Measurements from ENCODE around the gene PITPNM3.

DNA sequence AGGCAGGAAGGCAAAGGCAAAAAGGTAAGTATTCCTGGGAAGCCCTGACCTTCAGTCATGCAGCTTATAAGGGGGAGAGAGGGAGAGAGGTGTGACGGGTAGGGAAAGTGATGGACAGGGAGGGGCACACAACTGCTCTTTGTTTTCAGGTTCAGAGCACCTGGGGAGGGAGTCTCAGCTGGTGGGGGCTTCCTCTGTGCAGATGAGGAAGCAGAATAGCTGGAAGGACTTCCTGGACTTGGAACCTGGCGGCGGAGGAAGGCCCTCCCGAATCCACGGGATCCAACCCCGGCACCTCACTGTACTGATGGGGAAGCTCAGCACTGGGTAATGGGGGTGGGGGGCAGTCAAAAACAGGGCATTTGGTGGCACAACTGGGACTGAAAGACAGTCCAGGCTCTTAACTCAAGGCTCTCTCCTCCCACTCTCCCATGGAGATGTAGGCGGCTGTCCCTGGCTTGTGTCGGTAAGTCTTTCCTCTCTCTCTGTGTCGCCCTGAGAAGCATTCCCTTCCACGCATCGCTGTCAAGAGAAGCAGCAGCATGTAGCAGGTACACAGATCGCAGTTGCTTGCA is 11.9 kb upstream of the PITPNM3 start:
- TF ChIP-seq ZNF670 (CRISPR knock-in tag; IDR thresholded peaks at IDR 0.05; ENCODE audit: borderline replicate concordance), result no peak
- no peak for TF ChIP-seq POLR2AphosphoS5 (IDR thresholded peaks at IDR 0.05; ENCODE audit: low read depth, low read length)
- TF ChIP-seq, protein P1, sequence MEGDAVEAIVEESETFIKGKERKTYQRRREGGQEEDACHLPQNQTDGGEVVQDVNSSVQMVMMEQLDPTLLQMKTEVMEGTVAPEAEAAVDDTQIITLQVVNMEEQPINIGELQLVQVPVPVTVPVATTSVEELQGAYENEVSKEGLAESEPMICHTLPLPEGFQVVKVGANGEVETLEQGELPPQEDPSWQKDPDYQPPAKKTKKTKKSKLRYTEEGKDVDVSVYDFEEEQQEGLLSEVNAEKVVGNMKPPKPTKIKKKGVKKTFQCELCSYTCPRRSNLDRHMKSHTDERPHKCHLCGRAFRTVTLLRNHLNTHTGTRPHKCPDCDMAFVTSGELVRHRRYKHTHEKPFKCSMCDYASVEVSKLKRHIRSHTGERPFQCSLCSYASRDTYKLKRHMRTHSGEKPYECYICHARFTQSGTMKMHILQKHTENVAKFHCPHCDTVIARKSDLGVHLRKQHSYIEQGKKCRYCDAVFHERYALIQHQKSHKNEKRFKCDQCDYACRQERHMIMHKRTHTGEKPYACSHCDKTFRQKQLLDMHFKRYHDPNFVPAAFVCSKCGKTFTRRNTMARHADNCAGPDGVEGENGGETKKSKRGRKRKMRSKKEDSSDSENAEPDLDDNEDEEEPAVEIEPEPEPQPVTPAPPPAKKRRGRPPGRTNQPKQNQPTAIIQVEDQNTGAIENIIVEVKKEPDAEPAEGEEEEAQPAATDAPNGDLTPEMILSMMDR (CRISPR knock-in tag; IDR thresholded peaks at IDR 0.05), result no peak
- TF ChIP-seq POLR2A (IDR thresholded peaks at IDR 0.05; ENCODE audit: insufficient read depth in 1 of 2, low read depth in 2 of 2, low read length in 2 of 2), result no peak
- TF ChIP-seq PHF21A (CRISPR knock-in tag; IDR thresholded peaks at IDR 0.05), result no peak
- no peak for TF ChIP-seq KLF13 (CRISPR knock-in tag; IDR thresholded peaks at IDR 0.05)
- TF ChIP-seq, protein P2, sequence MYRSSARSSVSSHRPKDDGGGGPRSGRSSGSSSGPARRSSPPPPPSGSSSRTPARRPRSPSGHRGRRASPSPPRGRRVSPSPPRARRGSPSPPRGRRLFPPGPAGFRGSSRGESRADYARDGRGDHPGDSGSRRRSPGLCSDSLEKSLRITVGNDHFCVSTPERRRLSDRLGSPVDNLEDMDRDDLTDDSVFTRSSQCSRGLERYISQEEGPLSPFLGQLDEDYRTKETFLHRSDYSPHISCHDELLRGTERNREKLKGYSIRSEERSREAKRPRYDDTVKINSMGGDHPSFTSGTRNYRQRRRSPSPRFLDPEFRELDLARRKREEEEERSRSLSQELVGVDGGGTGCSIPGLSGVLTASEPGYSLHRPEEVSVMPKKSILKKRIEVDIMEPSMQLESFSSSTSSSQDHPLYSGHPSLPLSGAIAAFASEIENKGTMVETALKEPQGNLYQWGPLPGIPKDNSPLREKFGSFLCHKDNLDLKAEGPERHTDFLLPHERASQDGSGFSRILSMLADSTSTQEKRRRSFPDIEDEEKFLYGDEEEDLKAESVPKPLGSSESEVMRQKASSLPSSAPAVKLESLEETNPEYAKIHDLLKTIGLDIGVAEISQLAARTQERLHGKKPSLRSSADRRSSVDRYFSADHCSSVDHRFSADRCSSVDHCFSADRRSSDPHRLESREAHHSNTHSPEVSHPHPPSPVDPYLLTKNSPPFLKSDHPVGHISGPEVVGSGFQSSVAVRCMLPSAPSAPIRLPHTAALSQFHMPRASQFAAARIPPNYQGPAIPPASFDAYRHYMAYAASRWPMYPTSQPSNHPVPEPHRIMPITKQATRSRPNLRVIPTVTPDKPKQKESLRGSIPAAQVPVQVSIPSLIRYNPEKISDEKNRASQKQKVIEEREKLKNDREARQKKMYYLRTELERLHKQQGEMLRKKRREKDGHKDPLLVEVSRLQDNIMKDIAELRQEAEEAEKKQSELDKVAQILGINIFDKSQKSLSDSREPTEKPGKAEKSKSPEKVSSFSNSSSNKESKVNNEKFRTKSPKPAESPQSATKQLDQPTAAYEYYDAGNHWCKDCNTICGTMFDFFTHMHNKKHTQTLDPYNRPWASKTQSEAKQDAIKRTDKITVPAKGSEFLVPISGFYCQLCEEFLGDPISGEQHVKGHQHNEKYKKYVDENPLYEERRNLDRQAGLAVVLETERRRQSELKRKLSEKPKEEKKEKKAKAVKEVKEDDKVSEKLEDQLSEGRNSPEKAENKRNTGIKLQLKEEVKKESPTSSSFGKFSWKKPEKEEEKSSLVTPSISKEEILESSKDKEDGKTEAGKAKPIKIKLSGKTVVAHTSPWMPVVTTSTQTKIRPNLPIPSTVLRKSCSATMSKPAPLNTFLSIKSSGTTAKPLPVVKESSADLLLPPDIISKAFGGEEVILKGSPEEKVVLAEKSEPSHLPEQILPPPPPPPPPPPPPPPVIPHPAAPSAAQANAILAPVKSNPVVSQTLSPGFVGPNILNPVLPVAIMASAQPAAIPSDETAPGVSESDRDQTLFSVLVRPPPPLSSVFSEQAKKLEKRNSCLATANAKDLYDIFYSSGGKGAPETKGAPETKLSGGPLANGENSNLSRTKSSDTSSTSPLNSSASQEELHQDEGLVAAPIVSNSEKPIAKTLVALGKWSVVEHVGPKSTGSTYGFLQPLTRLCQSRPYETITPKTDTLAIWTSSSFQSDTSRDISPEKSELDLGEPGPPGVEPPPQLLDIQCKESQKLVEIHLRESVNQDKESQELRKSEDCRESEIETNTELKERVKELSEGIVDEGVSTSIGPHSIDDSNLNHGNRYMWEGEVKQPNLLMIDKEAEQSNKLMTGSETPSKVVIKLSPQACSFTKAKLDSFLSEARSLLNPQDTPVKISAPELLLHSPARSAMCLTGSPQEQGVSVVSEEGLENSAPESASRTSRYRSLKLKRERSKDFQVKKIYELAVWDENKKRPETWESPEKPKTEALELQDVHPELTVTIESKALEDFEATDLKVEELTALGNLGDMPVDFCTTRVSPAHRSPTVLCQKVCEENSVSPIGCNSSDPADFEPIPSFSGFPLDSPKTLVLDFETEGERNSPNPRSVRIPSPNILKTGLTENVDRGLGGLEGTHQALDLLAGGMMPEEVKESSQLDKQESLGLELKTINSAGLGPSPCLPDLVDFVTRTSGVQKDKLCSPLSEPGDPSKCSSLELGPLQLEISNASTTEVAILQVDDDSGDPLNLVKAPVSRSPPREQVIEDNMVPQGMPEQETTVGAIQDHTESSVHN (CRISPR knock-in tag; IDR thresholded peaks at IDR 0.05), result no peak

All from HepG2 (cell line).